Measurements from ENCODE around the gene ASTL. TPM values are rescaled to one million over a fixed set of nuclear protein-coding genes. Genes with fewer than 3 reads are reported as not detected.

ASTL gene
- total RNA-seq, 1 experiment from 2014 or later, result 0.18 TPM

DNA sequence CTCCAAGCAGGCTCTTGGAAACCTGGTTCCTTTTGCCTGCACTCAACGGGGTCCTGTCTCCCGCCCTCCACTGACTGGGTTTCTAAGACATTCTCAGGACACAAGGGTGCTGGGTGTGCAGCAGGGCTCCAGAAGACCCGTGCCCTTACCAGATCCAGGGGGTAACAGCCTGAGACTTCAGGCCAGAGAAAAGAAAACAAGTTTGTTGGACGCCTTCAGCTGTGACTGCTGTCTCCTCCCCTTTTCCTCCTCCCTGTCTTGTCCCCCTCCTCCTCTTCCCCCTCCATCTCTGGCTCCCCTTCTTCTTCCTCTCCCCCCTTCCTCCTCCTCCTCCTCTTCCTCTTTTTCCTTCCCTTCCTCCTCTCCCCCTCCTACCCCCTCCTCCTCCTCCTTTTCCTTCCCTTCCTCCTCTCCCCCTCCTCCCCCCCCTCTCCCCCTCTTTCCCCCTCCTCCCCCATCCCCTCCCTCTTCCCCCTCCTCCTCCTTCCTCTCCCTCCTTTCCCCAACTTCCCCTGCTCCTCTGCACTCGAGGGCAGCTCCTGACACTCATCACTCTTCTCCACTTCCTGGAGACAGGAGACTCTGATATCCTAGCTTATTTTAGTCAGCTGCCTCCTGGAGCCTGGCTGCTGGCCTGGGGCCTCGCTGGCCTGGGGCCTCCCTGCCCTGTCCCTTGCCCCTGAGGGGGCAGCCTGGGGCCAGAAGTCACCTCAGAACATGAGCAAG lies 34.4 kb downstream of the ASTL start:
- ChIA-PET CTCF (no interaction called here), POLR2A (no interaction called here)
- H3K4me1 ChIP-seq (ENCODE audit: control insufficient read depth, insufficient read depth, low read length), result peaks cover 3% of the 10 kb centered on the region; the same call in 1 of the 2 replicates
- H3K27ac ChIP-seq (ENCODE audit: low read length), result no peak overlapping the region
- DNase-seq (ENCODE audit: low read depth, low spot score), result no peak
- in situ Hi-C loops (cut with HindIII; ENCODE audit: low pct_unique_long_range_greater_than_20kb, low sequenced_read_pairs), result no loop called here
- H3K27me3 ChIP-seq (ENCODE audit: control insufficient read depth, insufficient read depth, low read length), result no peaks in the 10 kb centered on the region
- TF ChIP-seq SIN3A (IDR thresholded peaks at IDR 0.05; ENCODE audit: borderline replicate concordance, insufficient read depth, low read depth, low read length), result no peak
- TF ChIP-seq, protein P1, sequence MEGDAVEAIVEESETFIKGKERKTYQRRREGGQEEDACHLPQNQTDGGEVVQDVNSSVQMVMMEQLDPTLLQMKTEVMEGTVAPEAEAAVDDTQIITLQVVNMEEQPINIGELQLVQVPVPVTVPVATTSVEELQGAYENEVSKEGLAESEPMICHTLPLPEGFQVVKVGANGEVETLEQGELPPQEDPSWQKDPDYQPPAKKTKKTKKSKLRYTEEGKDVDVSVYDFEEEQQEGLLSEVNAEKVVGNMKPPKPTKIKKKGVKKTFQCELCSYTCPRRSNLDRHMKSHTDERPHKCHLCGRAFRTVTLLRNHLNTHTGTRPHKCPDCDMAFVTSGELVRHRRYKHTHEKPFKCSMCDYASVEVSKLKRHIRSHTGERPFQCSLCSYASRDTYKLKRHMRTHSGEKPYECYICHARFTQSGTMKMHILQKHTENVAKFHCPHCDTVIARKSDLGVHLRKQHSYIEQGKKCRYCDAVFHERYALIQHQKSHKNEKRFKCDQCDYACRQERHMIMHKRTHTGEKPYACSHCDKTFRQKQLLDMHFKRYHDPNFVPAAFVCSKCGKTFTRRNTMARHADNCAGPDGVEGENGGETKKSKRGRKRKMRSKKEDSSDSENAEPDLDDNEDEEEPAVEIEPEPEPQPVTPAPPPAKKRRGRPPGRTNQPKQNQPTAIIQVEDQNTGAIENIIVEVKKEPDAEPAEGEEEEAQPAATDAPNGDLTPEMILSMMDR (IDR thresholded peaks at IDR 0.05), result no peak
- TF ChIP-seq, protein P2, sequence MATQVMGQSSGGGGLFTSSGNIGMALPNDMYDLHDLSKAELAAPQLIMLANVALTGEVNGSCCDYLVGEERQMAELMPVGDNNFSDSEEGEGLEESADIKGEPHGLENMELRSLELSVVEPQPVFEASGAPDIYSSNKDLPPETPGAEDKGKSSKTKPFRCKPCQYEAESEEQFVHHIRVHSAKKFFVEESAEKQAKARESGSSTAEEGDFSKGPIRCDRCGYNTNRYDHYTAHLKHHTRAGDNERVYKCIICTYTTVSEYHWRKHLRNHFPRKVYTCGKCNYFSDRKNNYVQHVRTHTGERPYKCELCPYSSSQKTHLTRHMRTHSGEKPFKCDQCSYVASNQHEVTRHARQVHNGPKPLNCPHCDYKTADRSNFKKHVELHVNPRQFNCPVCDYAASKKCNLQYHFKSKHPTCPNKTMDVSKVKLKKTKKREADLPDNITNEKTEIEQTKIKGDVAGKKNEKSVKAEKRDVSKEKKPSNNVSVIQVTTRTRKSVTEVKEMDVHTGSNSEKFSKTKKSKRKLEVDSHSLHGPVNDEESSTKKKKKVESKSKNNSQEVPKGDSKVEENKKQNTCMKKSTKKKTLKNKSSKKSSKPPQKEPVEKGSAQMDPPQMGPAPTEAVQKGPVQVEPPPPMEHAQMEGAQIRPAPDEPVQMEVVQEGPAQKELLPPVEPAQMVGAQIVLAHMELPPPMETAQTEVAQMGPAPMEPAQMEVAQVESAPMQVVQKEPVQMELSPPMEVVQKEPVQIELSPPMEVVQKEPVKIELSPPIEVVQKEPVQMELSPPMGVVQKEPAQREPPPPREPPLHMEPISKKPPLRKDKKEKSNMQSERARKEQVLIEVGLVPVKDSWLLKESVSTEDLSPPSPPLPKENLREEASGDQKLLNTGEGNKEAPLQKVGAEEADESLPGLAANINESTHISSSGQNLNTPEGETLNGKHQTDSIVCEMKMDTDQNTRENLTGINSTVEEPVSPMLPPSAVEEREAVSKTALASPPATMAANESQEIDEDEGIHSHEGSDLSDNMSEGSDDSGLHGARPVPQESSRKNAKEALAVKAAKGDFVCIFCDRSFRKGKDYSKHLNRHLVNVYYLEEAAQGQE (IDR thresholded peaks at IDR 0.05; ENCODE audit: insufficient read depth in 1 of 2, low read depth in 2 of 2, low read length in 1 of 2), result no peak
- no peak for TF ChIP-seq TCF7L2 (IDR thresholded peaks at IDR 0.05; ENCODE audit: low read depth, low read length)
- no TSS peak for BruUV-seq (replicated peaks)
- no peak for ATAC-seq
- no peaks in the 10 kb centered on the region for H3K36me3 ChIP-seq (ENCODE audit: control insufficient read depth, insufficient read depth, low read length)
- H3K9me3 ChIP-seq (ENCODE audit: control insufficient read depth, insufficient read depth, low read depth, low read length), result no peaks in the 10 kb centered on the region
- intact Hi-C loops (cut with micrococcal nuclease; ENCODE audit: unreplicated experiment), result no loop called here
- no peak overlapping the region for H3K4me3 ChIP-seq (ENCODE audit: low read depth in 2 of 2, low read length in 2 of 2)

DNA sequence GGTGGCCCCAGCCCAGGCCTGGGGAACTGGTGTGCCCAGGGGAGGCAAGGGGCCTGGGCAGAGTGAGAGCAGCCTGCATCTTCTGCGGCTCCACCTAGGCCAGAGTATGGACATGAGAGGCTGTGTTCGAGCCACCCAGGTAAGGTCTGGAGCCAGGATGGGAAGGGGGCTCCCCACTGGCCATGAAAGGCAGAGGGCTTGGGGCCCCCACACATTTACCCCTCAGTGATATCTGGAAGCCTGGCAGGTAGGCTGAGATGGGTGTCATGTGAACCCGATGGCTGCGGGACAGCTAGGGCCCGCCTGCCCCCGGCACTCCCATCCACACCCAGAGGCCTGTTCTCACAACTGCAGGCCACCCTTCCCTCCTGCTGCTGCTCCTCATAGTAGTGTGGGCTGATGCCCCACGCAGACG lies 35.1 kb downstream of the ASTL start:
- no peaks in the 10 kb centered on the region for H3K9me3 ChIP-seq (ENCODE audit: control insufficient read depth, insufficient read depth, low read depth, low read length)
- no peak overlapping the region for H3K4me3 ChIP-seq (ENCODE audit: low read depth in 2 of 2, low read length in 2 of 2)
- H3K27me3 ChIP-seq (ENCODE audit: control insufficient read depth, insufficient read depth, low read length), result no peaks in the 10 kb centered on the region
- H3K36me3 ChIP-seq (ENCODE audit: control insufficient read depth, insufficient read depth, low read length), result no peaks in the 10 kb centered on the region
- TF ChIP-seq TCF7L2 (IDR thresholded peaks at IDR 0.05; ENCODE audit: low read depth, low read length) (no peak), POLR2AphosphoS5 (IDR thresholded peaks at IDR 0.05; ENCODE audit: low read depth, low read length) (no peak), SIN3A (IDR thresholded peaks at IDR 0.05; ENCODE audit: borderline replicate concordance, insufficient read depth, low read depth, low read length) (no peak)
- TF ChIP-seq, protein P1 (IDR thresholded peaks at IDR 0.05), result no peak
- TF ChIP-seq, protein P2 (IDR thresholded peaks at IDR 0.05; ENCODE audit: insufficient read depth in 1 of 2, low read depth in 2 of 2, low read length in 1 of 2), result no peak
- intact Hi-C loops (cut with micrococcal nuclease; ENCODE audit: unreplicated experiment), result no loop called here
- POLR2A ChIA-PET, result no interaction called here
- CTCF ChIA-PET, result interaction anchor here (0.7 kb wide), 1 partner anchor 12 kb away, joined by 3 read pairs; no protein-coding TSS in a partner anchor
- no peaks in the 10 kb centered on the region; the same call in 1 of the 2 replicates for H3K4me1 ChIP-seq (ENCODE audit: control insufficient read depth, insufficient read depth, low read length)
- in situ Hi-C loops (cut with HindIII; ENCODE audit: low pct_unique_long_range_greater_than_20kb, low sequenced_read_pairs), result no loop called here
- ATAC-seq, result peak; percentile 62
- H3K27ac ChIP-seq (ENCODE audit: low read length), result no peak overlapping the region
- DNase-seq (ENCODE audit: low read depth, low spot score), result no peak
- no TSS peak for BruUV-seq (replicated peaks)

All from Panc1 (cell line).